Esophagus squamous epithelium (tissue), 5 donors: ENCODE results near the gene LDAH. TPM values are rescaled to one million over a fixed set of nuclear protein-coding genes. Genes with fewer than 3 reads are reported as not detected.

Source experiments
- DNase-seq: peaks from one replicate; lab custom pipeline; 2025; lab: John Stamatoyannopoulos, UW
- H3K27ac ChIP-seq, 4 donors: fragments of 200-600 bp; sonication (generic); one replicate each; pipeline ENCODE4 v1.5.1; 2016 to 2019; ENCODE audit warnings: mild to moderate bottlenecking in 1 of 4
- H3K27me3 ChIP-seq, 4 donors: fragments of 200-600 bp; sonication (generic); 1 replicate in 3 of 4; 2 replicates in 1 of 4; pipeline versions ENCODE4 v1.5.1 to v1.6.0; 2017 to 2021; ENCODE audit warnings: antibody characterized with exemption in 1 of 4
- H3K36me3 ChIP-seq, 3 donors: fragments of 200-600 bp; sonication (generic); one replicate each; pipeline ENCODE4 v1.5.1; 2016 to 2019
- H3K4me1 ChIP-seq, 3 donors: fragments of 200-600 bp; sonication (generic); one replicate each; pipeline ENCODE4 v1.5.1; 2017 to 2019
- H3K4me3 ChIP-seq, 4 donors: fragments of 200-600 bp; sonication (generic); 1 replicate in 3 of 4; 2 replicates in 1 of 4; pipeline ENCODE4 v1.5.1; 2016 to 2019; ENCODE audit warnings: mild to moderate bottlenecking in 2 of 4, moderate library complexity in 1 of 4
- H3K9me3 ChIP-seq, 3 donors: fragments of 200-600 bp; sonication (generic); one replicate each; pipeline ENCODE4 v1.5.1; 2016 to 2019
- POLR2A ChIP-seq, 4 donors: fragments of 450-650 bp; IDR thresholded peaks; one replicate each; pipeline ENCODE4 v1.6.1; 2017; ENCODE audit warnings: antibody characterized with exemption in 4 of 4, mild to moderate bottlenecking in 4 of 4, moderate library complexity in 3 of 4
- WGBS, 2 donors: methylation state at CpG; one replicate each; pipeline ENCODE4 v1.1.5; 2018; 5-methylcytosine and 5-hydroxymethylcytosine counted together
- intact Hi-C: fragments of 100-400 bp; cut with DNase I; formaldehyde crosslinking; loops from one replicate; pipeline ENCODE4 v1.15.0; 2022
- total RNA-seq, 4 donors: library from RNA; depleted of rRNA; stranded (reverse); fragments of >200 nt; gene quantifications; one replicate each; pipeline ENCODE4 v1.1.0, GENCODE V29; 2016
- TF ChIP-seq, protein P1 (sequence below), 6 experiments: fragments of 450-650 bp in 4 of 6; fragments of 200-600 bp in 2 of 6; sonication (generic) in 2 of 6; IDR thresholded peaks; one replicate each; pipeline ENCODE4 v1.5.1; 2016 to 2019; ENCODE audit warnings: antibody characterized with exemption in 6 of 6, mild to moderate bottlenecking in 4 of 6, moderate library complexity in 4 of 6
- donor health status: DM: yes; HTN: yes; CAD: no.

LDAH gene
- total RNA-seq, 4 donors from 2014 or later: 5.8 to 12.4 (median 8.5) TPM

GRCh38 chr2:20678780-20679179 is 144.1 kb downstream of the LDAH start:
- Histone ChIP-seq H3K27ac (no peak overlapping the region), H3K4me3 (no peak overlapping the region), H3K36me3 (peaks cover 0 to 32% (median 0%) of the 10 kb centered on the region in 3 donors), H3K4me1 (peaks cover 11 to 33% (median 11%) of the 10 kb centered on the region in 3 donors), H3K9me3 (no peaks in the 10 kb centered on the region), H3K27me3 (peaks cover 0 to 18% (median under 1%) of the 10 kb centered on the region in 4 donors)
- no peak for TF ChIP-seq POLR2A (IDR thresholded peaks at IDR 0.05)
- TF ChIP-seq, protein P1, sequence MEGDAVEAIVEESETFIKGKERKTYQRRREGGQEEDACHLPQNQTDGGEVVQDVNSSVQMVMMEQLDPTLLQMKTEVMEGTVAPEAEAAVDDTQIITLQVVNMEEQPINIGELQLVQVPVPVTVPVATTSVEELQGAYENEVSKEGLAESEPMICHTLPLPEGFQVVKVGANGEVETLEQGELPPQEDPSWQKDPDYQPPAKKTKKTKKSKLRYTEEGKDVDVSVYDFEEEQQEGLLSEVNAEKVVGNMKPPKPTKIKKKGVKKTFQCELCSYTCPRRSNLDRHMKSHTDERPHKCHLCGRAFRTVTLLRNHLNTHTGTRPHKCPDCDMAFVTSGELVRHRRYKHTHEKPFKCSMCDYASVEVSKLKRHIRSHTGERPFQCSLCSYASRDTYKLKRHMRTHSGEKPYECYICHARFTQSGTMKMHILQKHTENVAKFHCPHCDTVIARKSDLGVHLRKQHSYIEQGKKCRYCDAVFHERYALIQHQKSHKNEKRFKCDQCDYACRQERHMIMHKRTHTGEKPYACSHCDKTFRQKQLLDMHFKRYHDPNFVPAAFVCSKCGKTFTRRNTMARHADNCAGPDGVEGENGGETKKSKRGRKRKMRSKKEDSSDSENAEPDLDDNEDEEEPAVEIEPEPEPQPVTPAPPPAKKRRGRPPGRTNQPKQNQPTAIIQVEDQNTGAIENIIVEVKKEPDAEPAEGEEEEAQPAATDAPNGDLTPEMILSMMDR (IDR thresholded peaks at IDR 0.05): no peak
- intact Hi-C loops: no loop called here
- 67 to 88% methylated on average over 2 of the region's 2 CpGs for WGBS, 2 donors
- DNase-seq: no peak

DNA sequence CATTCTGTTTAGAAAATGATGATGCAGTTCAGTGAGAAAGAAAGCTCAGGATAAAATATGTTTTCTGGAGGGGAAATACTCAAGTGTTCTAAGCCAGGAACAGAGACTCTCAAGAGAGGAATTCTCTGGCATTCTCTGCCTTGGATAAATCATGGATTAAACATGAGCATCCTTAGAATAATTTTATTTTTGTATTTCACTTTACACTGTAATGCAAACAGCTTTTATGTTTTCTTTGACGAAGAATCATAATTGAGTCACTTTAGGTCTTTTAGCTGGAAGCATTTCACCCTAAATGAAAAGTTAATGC is 144.9 kb downstream of the LDAH start:
- H3K36me3 ChIP-seq: peaks cover 0 to 28% (median 0%) of the 10 kb centered on the region in 3 donors
- H3K9me3 ChIP-seq: no peaks in the 10 kb centered on the region
- 70 to 76% methylated on average over 1 of the region's 1 CpG for WGBS, 2 donors
- H3K27ac ChIP-seq: no peak overlapping the region
- peaks cover 0 to 25% (median 5%) of the 10 kb centered on the region in 4 donors for H3K27me3 ChIP-seq
- intact Hi-C loops: no loop called here
- no peak overlapping the region for H3K4me3 ChIP-seq
- H3K4me1 ChIP-seq: peaks cover 11 to 33% (median 11%) of the 10 kb centered on the region in 3 donors
- DNase-seq: no peak
- TF ChIP-seq, protein P1 (IDR thresholded peaks at IDR 0.05): no peak
- TF ChIP-seq POLR2A (IDR thresholded peaks at IDR 0.05): no peak

DNA sequence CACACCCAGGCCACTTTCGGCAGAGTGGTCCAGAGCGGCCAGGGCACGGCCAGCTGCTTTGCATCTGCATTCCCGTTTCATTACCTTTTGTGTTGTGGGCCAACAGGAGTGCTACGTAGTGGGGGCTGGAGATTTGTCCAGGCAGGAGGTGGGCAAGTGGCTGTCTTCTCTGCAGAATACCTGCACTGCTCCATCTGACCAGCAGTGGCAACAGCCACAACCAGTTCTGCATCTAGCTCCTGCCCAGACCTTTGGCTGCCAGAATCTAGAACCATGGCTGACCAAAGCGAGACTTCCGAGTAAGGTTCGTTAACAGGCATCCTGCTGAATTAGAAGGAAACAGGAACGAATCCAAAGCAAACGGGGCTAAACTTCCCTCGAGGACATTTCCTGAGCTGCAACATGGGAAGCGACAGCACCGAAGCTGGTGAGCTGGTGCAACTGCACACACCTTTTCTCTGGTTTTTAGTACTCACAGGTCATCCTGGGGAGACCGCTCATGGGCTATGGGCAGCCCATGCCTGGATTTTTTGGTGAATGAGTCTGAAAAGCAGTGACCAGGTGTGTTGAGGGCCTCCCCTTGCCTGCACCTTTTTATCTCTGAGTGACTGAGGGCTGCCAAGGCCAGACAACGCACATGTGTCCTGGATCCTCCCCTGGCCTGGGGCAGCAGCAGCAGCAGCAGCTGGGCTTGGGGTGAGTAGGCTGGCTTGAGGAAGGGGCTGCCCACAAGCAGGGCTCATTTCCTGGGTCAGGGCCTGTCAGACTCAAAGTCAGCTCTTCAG is 145.4 kb downstream of the LDAH start:
- Histone ChIP-seq H3K36me3 (peaks cover 0 to 22% (median 0%) of the 10 kb centered on the region in 3 donors), H3K27ac (no peak overlapping the region), H3K27me3 (peaks cover 0 to 31% (median 8%) of the 10 kb centered on the region in 4 donors), H3K4me1 (peaks cover 11 to 34% (median 11%) of the 10 kb centered on the region in 3 donors), H3K4me3 (no peak overlapping the region), H3K9me3 (no peaks in the 10 kb centered on the region)
- DNase-seq: no peak
- TF ChIP-seq, protein P1 (IDR thresholded peaks at IDR 0.05): peak in 1 of 6 experiments; percentile 3
- TF ChIP-seq POLR2A (IDR thresholded peaks at IDR 0.05): no peak
- intact Hi-C loops: no loop called here
- 58 to 74% methylated on average over 9 to 10 of the region's 15 CpGs for WGBS, 2 donors

DNA sequence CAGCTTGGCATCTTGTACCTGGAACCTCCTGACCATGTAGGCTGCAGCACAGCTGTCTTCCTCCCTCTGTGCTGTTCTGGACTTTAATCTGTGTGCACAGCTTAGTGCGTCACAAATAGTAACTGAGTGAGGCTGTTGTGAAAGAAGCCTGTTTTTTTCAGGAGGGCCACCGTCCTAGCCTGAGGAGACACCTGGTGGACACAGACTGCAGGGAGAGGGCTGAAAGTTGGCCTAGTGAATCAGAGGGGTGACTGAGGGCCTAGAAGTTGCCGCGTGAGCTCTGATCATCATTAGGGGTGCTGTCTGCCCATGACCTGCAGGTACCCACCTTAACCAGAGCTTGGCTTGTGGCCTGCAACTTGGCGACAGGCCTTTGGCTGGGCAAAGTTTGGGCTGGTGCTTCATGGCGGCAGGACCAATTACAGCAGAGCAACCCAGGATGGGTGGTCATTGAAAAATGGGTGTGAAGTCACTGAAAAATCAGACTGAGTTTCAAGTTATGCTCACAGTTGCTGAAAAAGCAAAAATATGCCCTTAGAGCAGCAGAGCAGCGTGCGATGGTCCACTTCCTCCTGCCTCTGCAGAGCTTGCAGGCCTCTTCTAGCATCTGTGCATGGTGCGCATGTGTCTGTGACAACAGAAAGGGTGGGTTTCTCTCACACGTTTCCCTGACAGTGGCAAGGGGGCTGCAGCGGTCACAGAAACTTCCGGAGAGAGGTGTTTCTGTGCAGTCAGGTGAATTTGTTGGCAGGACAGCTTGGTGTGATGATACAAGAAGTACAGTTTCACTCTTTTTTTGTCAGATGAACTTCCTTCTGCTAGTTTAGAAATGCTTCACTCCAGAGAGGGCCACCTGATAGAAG is 146.3 kb downstream of the LDAH start:
- Histone ChIP-seq H3K4me1 (peaks cover 11 to 43% (median 11%) of the 10 kb centered on the region in 3 donors), H3K4me3 (no peak overlapping the region), H3K27me3 (peaks cover 0 to 40% (median 13%) of the 10 kb centered on the region in 4 donors), H3K36me3 (peaks cover 0 to 13% (median 0%) of the 10 kb centered on the region in 3 donors), H3K27ac (peak overlapping the region in 1 of 4 donors; percentile 66), H3K9me3 (no peaks in the 10 kb centered on the region)
- intact Hi-C loops: no loop called here
- no peak for DNase-seq
- TF ChIP-seq, protein P1 (IDR thresholded peaks at IDR 0.05): peak in 1 of 6 experiments; percentile 19
- TF ChIP-seq POLR2A (IDR thresholded peaks at IDR 0.05): no peak
- WGBS, 2 donors: 90 to 92% methylated on average over 11 to 12 of the region's 12 CpGs
